OCI-LY3 (cell line): ENCODE data around the gene PCBP3.

Source experiments
- H2AFZ ChIP-seq: fragments of 200-600, 300-600 bp; shearing (Covaris generic); 2 replicates; pipeline ENCODE4 v1.6.0; 2014; ENCODE audit warnings: antibody characterized with exemption, low read depth, low read length
- H3K27ac ChIP-seq: fragments of 200-600, 300-600 bp; sonication (generic); 2 replicates; pipeline ENCODE4 v1.5.1; 2014; ENCODE audit warnings: mild to moderate bottlenecking, low read length, moderate library complexity, mixed read lengths
- H3K27me3 ChIP-seq: fragments of 200-600, 300-600 bp; sonication (generic); 2 replicates; pipeline ENCODE4 v1.6.1; 2014; ENCODE audit warnings: low read depth, low read length, mixed read lengths
- H3K36me3 ChIP-seq: fragments of 200-600, 300-600 bp; sonication (generic); replicated peaks from 2 replicates; pipeline ENCODE3; 2014; ENCODE audit warnings: low read depth, low read length, mixed read lengths
- H3K4me1 ChIP-seq: fragments of 300-600, 200-600 bp; sonication (generic); 2 replicates; pipeline ENCODE4 v1.6.1; 2014; ENCODE audit warnings: low read length, mixed read lengths
- H3K4me2 ChIP-seq: fragments of 200-600, 300-600 bp; sonication (generic); 2 replicates; pipeline ENCODE4 v1.6.1; 2014; ENCODE audit warnings: low read length, mixed read lengths
- H3K4me3 ChIP-seq: fragments of 300-600, 200-600 bp; sonication (generic); 2 replicates; pipeline ENCODE4 v1.5.1; 2014; ENCODE audit warnings: antibody characterized with exemption, mild to moderate bottlenecking, low read length, moderate library complexity
- H3K79me2 ChIP-seq: fragments of 300-600, 200-600 bp; shearing (Covaris generic); 2 replicates; pipeline ENCODE4 v1.6.1; 2014; ENCODE audit warnings: mild to moderate bottlenecking, low read length, mixed read lengths
- H3K9ac ChIP-seq: fragments of 300-600, 200-600 bp; shearing (Covaris generic); 2 replicates; pipeline ENCODE4 v1.6.0; 2014; ENCODE audit warnings: mild to moderate bottlenecking, low read length, moderate library complexity
- H3K9me3 ChIP-seq: fragments of 200-600, 300-600 bp; shearing (Covaris generic); 2 replicates; pipeline ENCODE4 v1.6.1; 2014; ENCODE audit warnings: low read length, mixed read lengths; ENCODE audit not compliant: insufficient read depth
- H4K20me1 ChIP-seq: fragments of 200-600, 300-600 bp; sonication (generic); 2 replicates; pipeline ENCODE4 v1.6.1; 2016; ENCODE audit warnings: low read length, mixed read lengths; ENCODE audit not compliant: insufficient read depth
- EZH2phosphoT487 ChIP-seq: fragments of 200-600 bp; shearing (Covaris generic); IDR thresholded peaks from 2 replicates; pipeline ENCODE4 v1.6.1; 2018; ENCODE audit warnings: antibody characterized with exemption, mixed run types, low read depth
- TF ChIP-seq, protein P1 (sequence below): fragments of 200-600, 300-600 bp; sonication (generic); IDR thresholded peaks from 2 replicates; pipeline ENCODE4 v1.5.1; 2014; ENCODE audit warnings: antibody characterized with exemption, low read length, low read depth

PCBP3 gene

DNA sequence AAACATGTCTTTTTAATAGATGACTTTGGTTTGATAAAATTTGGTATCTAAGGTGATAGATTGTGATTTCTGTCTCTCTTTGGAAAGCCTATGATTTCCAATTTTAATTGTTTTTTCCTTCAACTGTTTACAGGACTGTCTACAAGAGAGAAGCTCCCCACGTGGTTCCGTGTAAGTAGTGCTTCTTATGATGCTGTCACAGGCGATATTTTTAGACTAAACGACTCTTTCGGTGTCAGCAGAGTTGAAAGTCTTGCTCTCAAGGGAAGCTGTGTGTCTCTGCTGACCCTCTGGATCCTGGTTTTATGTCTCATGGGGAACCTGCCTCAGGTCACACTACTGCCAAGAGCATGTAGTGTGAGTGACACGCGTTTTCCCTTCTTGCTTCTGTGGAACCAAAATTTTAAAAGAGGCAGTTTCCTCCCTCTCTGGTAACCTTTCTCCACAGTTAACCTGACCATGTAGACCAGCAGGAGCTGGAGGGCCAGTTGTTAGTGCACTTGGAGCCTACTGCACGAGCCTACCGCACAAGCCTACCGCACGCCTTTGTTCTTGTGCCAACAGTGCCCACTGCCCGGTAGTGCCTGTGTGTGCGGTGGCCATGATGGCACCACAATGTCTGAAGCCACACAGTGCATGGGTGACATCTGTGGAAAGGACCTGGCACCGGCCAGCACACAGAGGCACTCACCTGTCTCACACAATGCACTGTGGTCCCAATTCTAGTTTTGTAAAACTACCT lies 91.9 kb downstream of the PCBP3 start:
- Histone ChIP-seq H3K36me3 (no peaks in the 10 kb centered on the region), H3K4me2 (no peak overlapping the region), H2AFZ (no peak overlapping the region), H3K27ac (no peak overlapping the region), H3K4me3 (no peak overlapping the region), H3K4me1 (no peaks in the 10 kb centered on the region), H3K9ac (no peak overlapping the region), H4K20me1 (no peaks in the 10 kb centered on the region), H3K27me3 (peaks cover 8% of the 10 kb centered on the region; the same call in 1 of the 2 replicates), H3K79me2 (no peaks in the 10 kb centered on the region), H3K9me3 (no peaks in the 10 kb centered on the region)
- TF ChIP-seq, protein P1, sequence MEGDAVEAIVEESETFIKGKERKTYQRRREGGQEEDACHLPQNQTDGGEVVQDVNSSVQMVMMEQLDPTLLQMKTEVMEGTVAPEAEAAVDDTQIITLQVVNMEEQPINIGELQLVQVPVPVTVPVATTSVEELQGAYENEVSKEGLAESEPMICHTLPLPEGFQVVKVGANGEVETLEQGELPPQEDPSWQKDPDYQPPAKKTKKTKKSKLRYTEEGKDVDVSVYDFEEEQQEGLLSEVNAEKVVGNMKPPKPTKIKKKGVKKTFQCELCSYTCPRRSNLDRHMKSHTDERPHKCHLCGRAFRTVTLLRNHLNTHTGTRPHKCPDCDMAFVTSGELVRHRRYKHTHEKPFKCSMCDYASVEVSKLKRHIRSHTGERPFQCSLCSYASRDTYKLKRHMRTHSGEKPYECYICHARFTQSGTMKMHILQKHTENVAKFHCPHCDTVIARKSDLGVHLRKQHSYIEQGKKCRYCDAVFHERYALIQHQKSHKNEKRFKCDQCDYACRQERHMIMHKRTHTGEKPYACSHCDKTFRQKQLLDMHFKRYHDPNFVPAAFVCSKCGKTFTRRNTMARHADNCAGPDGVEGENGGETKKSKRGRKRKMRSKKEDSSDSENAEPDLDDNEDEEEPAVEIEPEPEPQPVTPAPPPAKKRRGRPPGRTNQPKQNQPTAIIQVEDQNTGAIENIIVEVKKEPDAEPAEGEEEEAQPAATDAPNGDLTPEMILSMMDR: no peak
- TF ChIP-seq EZH2phosphoT487: no peak

DNA sequence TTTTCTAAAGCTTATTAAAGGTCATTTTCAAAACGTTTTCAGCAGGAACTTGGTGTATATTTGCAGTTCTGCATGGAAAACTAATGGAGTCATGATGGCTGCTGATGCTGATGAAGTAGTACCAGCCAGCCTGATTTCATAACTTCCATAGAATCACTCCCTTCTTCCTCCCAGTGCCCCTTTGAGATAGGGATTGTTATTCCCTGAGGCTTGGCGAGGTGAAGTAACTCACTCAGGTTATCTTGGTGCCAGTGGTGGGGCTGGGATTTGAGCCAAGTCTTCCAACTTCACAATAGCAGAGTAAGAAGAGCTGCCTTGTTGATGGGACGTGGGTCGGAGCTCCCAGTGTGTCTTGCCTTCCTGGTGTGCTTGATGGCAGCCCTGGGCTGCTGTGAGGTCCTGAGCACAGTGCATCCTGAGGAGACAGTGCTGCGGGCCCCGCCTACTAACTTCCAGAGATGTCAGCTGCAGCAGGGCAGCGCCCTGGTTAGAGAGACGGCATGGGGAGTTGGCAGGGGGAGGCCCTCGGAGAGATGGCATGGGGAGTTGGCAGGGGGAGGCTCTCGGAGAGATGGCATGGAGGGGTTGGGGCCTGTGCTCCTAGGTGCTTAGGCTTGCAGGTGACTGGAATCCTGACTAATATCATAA lies 92.6 kb downstream of the PCBP3 start:
- Histone ChIP-seq H3K4me3 (no peak overlapping the region), H3K27me3 (peaks cover 2% of the 10 kb centered on the region; the same call in 1 of the 2 replicates), H3K9ac (no peak overlapping the region), H3K79me2 (no peaks in the 10 kb centered on the region), H3K4me2 (no peak overlapping the region), H3K36me3 (no peaks in the 10 kb centered on the region), H3K27ac (no peak overlapping the region), H3K4me1 (no peaks in the 10 kb centered on the region), H3K9me3 (no peaks in the 10 kb centered on the region), H4K20me1 (no peaks in the 10 kb centered on the region), H2AFZ (no peak overlapping the region)
- no peak for TF ChIP-seq EZH2phosphoT487
- TF ChIP-seq, protein P1: no peak

DNA sequence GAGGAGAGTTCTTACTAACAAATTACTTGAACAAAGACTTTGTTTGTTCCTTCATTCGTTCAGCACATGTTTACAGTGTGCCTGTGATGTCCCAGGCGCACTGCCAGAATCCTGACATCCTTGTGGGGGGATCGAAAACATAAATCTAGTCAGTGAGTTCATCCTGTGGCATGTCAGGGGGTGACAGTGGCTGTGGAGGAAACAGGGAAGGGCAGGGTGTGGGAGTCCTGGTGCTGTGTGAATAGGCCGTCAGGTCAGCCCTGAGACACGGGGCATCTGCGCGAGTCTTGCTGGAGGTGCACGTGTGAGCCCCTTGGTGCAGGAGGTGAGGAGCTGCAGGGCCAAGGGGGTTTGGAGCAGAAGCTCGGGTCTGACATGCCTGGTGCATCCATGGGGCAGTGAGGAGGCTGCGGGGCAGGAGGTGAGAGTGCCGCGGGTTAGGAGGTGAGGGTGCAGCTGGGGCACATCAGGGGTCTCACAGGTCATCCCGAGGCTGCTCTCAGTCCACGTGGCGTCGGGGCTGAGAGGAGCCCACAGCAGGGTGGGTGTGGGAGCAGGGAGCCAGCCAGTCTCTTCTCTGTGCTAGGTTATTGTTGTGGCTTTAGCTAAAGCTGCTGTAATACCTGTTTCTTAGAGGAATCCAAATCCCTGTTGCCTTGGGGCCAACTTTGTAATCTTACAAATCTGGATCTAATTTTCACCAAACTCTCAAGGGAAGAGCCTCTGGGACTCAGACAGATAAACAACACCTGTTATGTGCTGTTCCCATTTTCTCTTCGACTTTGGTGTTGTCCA lies 93.4 kb downstream of the PCBP3 start:
- no peaks in the 10 kb centered on the region for H3K9me3 ChIP-seq
- H3K4me2 ChIP-seq: no peak overlapping the region
- H4K20me1 ChIP-seq: no peaks in the 10 kb centered on the region
- H3K79me2 ChIP-seq: no peaks in the 10 kb centered on the region
- no peaks in the 10 kb centered on the region for H3K4me1 ChIP-seq
- TF ChIP-seq, protein P1: no peak
- no peak for TF ChIP-seq EZH2phosphoT487
- no peak overlapping the region for H3K9ac ChIP-seq
- H2AFZ ChIP-seq: no peak overlapping the region
- no peaks in the 10 kb centered on the region for H3K36me3 ChIP-seq
- no peaks in the 10 kb centered on the region for H3K27me3 ChIP-seq
- H3K27ac ChIP-seq: no peak overlapping the region
- no peak overlapping the region for H3K4me3 ChIP-seq
